ENCODE results near the gene RAD51. TPM values are rescaled to one million over a fixed set of nuclear protein-coding genes. Genes with fewer than 3 reads are reported as not detected.

The RAD51 gene
- total RNA-seq, 2 experiments from 2014 or later = 50.9 to 60.4 TPM

DNA sequence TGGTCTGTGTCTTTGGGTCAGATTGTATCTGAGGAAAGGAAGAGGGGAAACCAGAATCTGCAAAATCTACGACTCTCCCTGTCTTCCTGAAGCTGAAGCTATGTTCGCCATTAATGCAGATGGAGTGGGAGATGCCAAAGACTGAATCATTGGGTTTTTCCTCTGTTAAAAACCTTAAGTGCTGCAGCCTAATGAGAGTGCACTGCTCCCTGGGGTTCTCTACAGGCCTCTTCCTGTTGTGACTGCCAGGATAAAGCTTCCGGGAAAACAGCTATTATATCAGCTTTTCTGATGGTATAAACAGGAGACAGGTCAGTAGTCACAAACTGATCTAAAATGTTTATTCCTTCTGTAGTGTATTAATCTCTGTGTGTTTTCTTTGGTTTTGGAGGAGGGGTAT, 36.1 kb downstream of the RAD51 start:
- no peak for DNase-seq
- no peaks in the 10 kb centered on the region for H3K4me1 Mint-ChIP-seq
- ChIA-PET CTCF (interaction anchor here (1.1 to 3.4 kb wide), 3 partner anchors 13 to 163 kb away, joined by 3 to 13 read pairs (median 6); partner anchors contain the start of gene VPS18), POLR2A (interaction anchor here (1.4 to 2.1 kb wide), 2 partner anchors 17 to 36 kb away, joined by 4 to 15 read pairs; partner anchors contain the start of gene RAD51)
- H3K4me3 Mint-ChIP-seq = no peak overlapping the region
- peaks cover 61% of the 10 kb centered on the region for H3K36me3 Mint-ChIP-seq (ENCODE audit: low read depth)
- H3K27me3 Mint-ChIP-seq = no peaks in the 10 kb centered on the region
- no peaks in the 10 kb centered on the region for H3K9me3 Mint-ChIP-seq
- H3K27ac Mint-ChIP-seq = peak overlapping the region; percentile 4

DNA sequence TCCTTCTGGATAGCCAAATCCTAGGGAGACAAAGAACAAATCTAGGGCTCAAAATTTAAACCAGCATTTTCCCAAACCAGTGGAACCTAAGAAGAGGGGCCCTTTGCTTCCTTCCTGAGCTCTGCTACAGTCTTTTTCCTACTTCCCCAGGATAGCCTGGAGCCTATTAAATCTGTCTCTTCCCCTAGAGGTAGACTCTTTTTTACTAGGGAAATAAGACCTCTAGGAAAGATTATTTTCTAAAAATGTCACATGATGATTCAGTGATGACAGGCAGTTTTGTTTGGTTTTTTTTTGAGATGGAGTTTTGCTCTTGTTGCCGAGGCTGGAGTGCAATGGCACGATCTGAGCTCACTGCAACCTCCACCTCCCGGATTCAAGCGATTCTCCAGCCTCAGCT, 41.6 kb downstream of the RAD51 start:
- Mint-ChIP-seq H3K27ac (no peak overlapping the region), H3K27me3 (no peaks in the 10 kb centered on the region), H3K36me3 (ENCODE audit: low read depth) (peaks cover 71% of the 10 kb centered on the region), H3K4me3 (no peak overlapping the region), H3K4me1 (peaks cover 2% of the 10 kb centered on the region), H3K9me3 (no peaks in the 10 kb centered on the region)
- DNase-seq = no peak
- ChIA-PET POLR2A (interaction anchor here (1.0 to 2.2 kb wide), 3 partner anchors 7 to 24 kb away, joined by 3 to 8 read pairs (median 4); no protein-coding TSS in a partner anchor), CTCF (interaction anchor here (2.1 to 2.3 kb wide), 2 partner anchors 8 to 58 kb away, joined by 5 to 9 read pairs; no protein-coding TSS in a partner anchor)

DNA sequence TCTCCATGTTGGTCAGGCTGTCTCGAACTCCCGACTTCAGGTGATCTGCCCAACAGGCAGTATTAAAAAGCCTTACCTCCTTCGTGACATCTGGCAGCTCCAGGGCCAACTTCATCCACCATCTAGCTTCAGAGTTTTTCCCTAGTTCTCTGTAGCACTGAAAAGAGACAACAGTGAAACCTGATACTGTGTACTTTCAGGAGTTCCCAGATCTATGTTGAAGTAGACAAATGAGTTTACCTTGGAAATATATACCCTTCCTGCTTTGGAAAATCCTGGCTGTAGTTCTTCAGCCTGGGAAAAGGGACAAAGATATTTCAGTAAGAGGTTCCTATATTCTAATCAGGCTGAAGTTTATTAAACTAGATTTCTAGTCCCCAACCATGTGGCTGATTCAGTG, 42.1 kb downstream of the RAD51 start:
- CTCF ChIA-PET = interaction anchor here (2.1 kb wide), 1 partner anchor 7 kb away, joined by 9 read pairs; no protein-coding TSS in a partner anchor
- no peak for DNase-seq
- POLR2A ChIA-PET = interaction anchor here (1.0 to 3.6 kb wide), 4 partner anchors 7 to 168 kb away, joined by 3 to 17 read pairs (median 6); partner anchors contain the start of genes RAD51 and RPUSD2
- Mint-ChIP-seq H3K4me3 (no peak overlapping the region), H3K27me3 (no peaks in the 10 kb centered on the region), H3K9me3 (no peaks in the 10 kb centered on the region), H3K4me1 (peaks cover 2% of the 10 kb centered on the region), H3K27ac (no peak overlapping the region), H3K36me3 (ENCODE audit: low read depth) (peaks cover 66% of the 10 kb centered on the region)

DNA sequence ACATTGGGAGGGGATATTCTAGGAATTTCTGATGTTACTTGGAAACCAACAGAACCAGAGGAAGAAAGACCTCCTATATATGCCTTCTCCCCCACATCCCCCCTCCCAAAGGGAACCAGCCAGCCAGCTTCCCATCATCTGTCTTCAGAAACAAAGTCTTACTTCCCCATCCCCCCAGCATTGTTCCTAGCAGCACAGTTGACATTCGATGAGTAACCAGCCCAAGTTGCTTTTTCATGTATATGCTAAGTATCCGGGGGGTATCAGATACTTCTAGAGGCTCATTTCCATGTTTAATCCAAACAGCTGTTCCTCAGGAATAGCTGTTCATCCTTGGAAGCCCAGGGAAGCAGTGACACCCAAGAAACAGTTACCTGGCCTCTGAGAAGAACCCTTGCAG, 44.1 kb downstream of the RAD51 start:
- peaks cover 20% of the 10 kb centered on the region for H3K4me1 Mint-ChIP-seq
- no peak overlapping the region for H3K4me3 Mint-ChIP-seq
- ChIA-PET POLR2A (interaction anchor here (1.1 to 3.6 kb wide), 4 partner anchors 9 to 43 kb away, joined by 3 to 17 read pairs (median 4); partner anchors contain the start of gene RAD51), CTCF (interaction anchor here (2.5 kb wide), 1 partner anchor 43 kb away, joined by 7 read pairs; no protein-coding TSS in a partner anchor)
- H3K36me3 Mint-ChIP-seq (ENCODE audit: low read depth) = peaks cover 70% of the 10 kb centered on the region
- DNase-seq = no peak
- no peaks in the 10 kb centered on the region for H3K27me3 Mint-ChIP-seq
- H3K9me3 Mint-ChIP-seq = no peaks in the 10 kb centered on the region
- H3K27ac Mint-ChIP-seq = no peak overlapping the region

DNA sequence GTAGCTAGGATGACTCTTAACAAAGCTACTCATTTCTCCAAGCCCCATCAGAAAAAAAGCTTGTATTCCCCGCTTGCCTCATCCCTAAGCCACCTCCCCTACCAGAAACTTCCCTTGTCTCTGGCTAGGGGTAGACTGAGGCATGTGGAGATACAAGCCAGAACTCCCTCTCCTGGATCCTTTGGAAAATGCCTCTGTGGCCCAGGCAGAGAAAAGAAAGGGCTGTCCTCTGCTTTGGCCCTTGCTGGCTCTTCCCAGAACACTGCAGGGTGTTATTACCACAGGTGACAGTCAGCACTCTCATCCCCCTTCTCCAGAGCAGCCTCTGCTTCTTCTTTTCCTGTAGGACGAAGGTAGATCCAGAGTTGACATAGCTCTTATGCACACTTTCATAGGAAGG, 44.9 kb downstream of the RAD51 start:
- H3K4me3 Mint-ChIP-seq = no peak overlapping the region
- H3K4me1 Mint-ChIP-seq = peaks cover 28% of the 10 kb centered on the region
- H3K27ac Mint-ChIP-seq = no peak overlapping the region
- H3K9me3 Mint-ChIP-seq = no peaks in the 10 kb centered on the region
- ChIA-PET CTCF (interaction anchor here (1.4 to 2.5 kb wide), 2 partner anchors 42 to 155 kb away, joined by 4 to 7 read pairs; no protein-coding TSS in a partner anchor), POLR2A (interaction anchor here (1.1 to 3.6 kb wide), 4 partner anchors 8 to 44 kb away, joined by 3 to 17 read pairs (median 3); partner anchors contain the start of gene RAD51)
- no peaks in the 10 kb centered on the region for H3K27me3 Mint-ChIP-seq
- peaks cover 70% of the 10 kb centered on the region for H3K36me3 Mint-ChIP-seq (ENCODE audit: low read depth)
- DNase-seq = no peak

DNA sequence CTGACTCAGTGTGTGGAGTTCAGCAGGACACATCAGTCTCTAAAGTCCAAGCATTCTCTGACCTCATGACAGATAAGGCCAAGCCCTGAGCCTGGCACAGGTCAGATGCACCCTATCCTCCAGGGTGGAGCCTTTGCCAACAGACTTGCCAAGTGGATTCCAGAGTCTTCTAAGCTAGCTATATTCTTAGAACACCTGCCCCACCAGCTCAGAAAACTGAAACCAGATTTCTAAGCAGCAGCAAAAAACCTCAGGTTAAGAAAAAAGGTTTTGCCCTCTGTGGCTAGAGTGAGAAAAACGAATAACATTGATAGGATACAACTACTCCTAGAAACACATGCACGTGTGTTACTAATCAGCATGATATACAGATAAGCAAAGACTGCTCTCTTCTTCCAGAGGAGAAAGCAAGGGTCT, 48.5 kb downstream of the RAD51 start:
- peak; percentile 36 for DNase-seq

DNA sequence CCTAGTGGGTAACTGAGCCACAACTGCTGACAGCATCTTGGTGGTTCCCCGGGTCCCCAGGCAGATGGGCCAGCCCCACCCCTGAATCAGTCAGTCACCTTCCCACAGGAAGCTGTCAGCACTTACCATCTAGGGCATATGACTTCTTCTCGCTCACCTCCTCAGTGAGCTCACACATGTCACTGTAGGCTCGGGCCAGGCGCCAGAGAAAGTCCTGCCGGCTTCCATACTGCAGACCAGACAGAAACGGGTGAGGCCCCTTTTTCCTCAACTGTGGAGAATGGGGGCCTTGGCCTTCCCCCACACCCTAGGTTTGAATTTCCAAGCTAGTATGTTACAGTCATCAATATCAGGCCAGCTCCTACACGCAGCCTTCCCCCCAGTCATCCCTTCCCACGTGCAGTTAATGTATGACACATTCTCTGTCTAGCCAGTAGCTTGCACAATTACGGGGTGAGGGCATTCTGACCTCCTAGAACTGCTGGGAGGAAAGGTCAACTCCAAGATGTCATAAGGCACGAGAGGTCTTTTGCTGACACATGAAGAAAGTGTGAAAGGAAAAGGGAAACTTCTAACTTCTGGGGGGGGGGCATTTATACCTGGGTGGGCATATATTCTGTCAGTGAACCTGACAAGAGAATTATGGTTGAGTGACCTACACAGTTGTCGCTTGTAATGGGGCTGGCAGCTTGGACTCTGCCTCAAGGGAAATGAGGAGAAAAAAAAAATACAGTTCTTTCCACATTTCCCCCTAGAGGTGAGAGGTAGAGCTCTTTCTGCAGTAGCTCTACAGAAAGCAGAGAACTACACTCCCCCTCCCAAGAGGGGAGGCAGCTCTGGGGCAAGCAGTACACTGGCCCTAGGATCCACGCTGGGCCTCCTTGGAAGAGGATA, 49.2 kb downstream of the RAD51 start:
- no peaks in the 10 kb centered on the region for H3K27me3 Mint-ChIP-seq
- ChIA-PET POLR2A (interaction anchor here (0.8 to 5.2 kb wide), 23 partner anchors 8 to 1228 kb away, joined by 3 to 51 read pairs (median 5); partner anchors contain the start of genes BAHD1, EHD4, GCHFR and NUSAP1), CTCF (interaction anchor here (0.6 to 3.6 kb wide), 19 partner anchors 8 to 405 kb away, joined by 3 to 44 read pairs (median 6); partner anchors contain the start of genes GCHFR, RAD51, RMDN3 and VPS18)
- H3K4me1 Mint-ChIP-seq = peaks cover 48% of the 10 kb centered on the region
- peak; percentile 85 for DNase-seq
- peak overlapping the region; percentile 95 for H3K27ac Mint-ChIP-seq
- peaks cover 48% of the 10 kb centered on the region for H3K36me3 Mint-ChIP-seq (ENCODE audit: low read depth)
- no peaks in the 10 kb centered on the region for H3K9me3 Mint-ChIP-seq
- peak overlapping the region; percentile 53 for H3K4me3 Mint-ChIP-seq

More for the DNA sequence above, 48.5 kb downstream of the RAD51 start:
- no peaks in the 10 kb centered on the region for H3K9me3 Mint-ChIP-seq
- ChIA-PET CTCF (interaction anchor here (0.6 to 3.6 kb wide), 18 partner anchors 8 to 404 kb away, joined by 3 to 44 read pairs (median 6); partner anchors contain the start of genes GCHFR, RAD51, RMDN3 and VPS18), POLR2A (interaction anchor here (0.8 to 5.2 kb wide), 18 partner anchors 8 to 1229 kb away, joined by 3 to 51 read pairs (median 5); partner anchors contain the start of genes BAHD1, EHD4, GCHFR and NUSAP1)
- peaks cover 48% of the 10 kb centered on the region for H3K4me1 Mint-ChIP-seq
- no peaks in the 10 kb centered on the region for H3K27me3 Mint-ChIP-seq
- peak overlapping the region; percentile 53 for H3K4me3 Mint-ChIP-seq
- peaks cover 55% of the 10 kb centered on the region for H3K36me3 Mint-ChIP-seq (ENCODE audit: low read depth)
- H3K27ac Mint-ChIP-seq = peak overlapping the region; percentile 95

DNA sequence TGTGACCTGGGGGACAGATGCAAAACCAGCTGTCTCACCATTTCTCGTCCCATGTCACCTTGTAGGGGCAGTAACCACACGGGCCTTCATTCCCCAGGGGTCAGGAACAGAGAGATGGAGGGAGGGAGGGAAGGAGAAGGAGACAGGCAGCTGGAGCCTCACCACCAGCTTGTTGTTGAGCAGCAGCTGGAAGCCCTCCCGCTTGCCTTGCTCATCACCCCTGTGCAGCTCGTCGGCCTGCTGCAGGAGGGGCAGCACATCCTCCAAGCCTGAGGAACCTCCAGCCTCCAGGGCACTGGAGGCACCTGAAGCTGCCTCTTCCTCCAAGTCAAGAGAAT, 49.8 kb downstream of the RAD51 start:
- no peak for DNase-seq
- peaks cover 48% of the 10 kb centered on the region for H3K4me1 Mint-ChIP-seq
- no peaks in the 10 kb centered on the region for H3K9me3 Mint-ChIP-seq
- ChIA-PET CTCF (interaction anchor here (0.6 to 3.6 kb wide), 11 partner anchors 9 to 406 kb away, joined by 3 to 44 read pairs (median 7); partner anchors contain the start of genes GCHFR, RMDN3, VPS18 and ZFYVE19), POLR2A (interaction anchor here (1.1 to 5.2 kb wide), 13 partner anchors 9 to 1227 kb away, joined by 3 to 51 read pairs (median 6); partner anchors contain the start of genes EHD4, GCHFR, RAD51 and RMDN3)
- H3K27ac Mint-ChIP-seq = peak overlapping the region; percentile 95
- no peaks in the 10 kb centered on the region for H3K27me3 Mint-ChIP-seq
- peaks cover 46% of the 10 kb centered on the region for H3K36me3 Mint-ChIP-seq (ENCODE audit: low read depth)
- H3K4me3 Mint-ChIP-seq = no peak overlapping the region

DNA sequence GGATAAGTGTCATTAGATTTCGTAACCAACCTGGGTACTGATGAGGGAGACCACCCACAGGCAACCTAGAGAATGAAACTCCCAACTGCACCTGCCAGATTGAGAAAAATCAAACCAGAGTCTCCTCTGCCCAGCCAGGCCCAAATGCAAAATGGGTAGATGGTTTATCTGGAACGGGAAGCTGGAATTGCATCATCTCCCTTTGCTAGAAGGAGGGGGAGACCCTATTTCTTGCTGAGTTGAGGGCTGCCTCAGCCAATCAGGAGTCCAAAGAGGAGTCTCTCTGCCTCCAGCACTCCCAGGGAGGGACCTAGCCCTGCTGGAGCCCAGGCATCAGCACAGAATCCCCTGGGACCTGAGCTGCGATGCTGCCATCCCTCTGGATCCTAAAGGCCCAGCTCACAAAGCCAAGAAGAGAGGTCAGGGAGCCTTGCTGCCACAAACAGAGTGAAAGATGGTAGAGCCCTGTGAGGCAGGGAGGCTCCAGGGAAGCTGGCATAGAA, 52.0 kb downstream of the RAD51 start:
- H3K4me1 Mint-ChIP-seq = peaks cover 51% of the 10 kb centered on the region
- no peaks in the 10 kb centered on the region for H3K9me3 Mint-ChIP-seq
- POLR2A ChIA-PET = interaction anchor here (1.0 to 2.1 kb wide), 3 partner anchors 17 to 52 kb away, joined by 3 to 7 read pairs (median 5); partner anchors contain the start of genes GCHFR and RAD51
- no peaks in the 10 kb centered on the region for H3K27me3 Mint-ChIP-seq
- peak overlapping the region; percentile 54 for H3K27ac Mint-ChIP-seq
- peaks cover 54% of the 10 kb centered on the region for H3K36me3 Mint-ChIP-seq (ENCODE audit: low read depth)
- no peak for DNase-seq
- CTCF ChIA-PET = interaction anchor here (1.0 to 2.9 kb wide), 5 partner anchors 10 to 306 kb away, joined by 3 to 26 read pairs (median 3); partner anchors contain the start of genes BAHD1 and ZFYVE19
- no peak overlapping the region for H3K4me3 Mint-ChIP-seq

DNA sequence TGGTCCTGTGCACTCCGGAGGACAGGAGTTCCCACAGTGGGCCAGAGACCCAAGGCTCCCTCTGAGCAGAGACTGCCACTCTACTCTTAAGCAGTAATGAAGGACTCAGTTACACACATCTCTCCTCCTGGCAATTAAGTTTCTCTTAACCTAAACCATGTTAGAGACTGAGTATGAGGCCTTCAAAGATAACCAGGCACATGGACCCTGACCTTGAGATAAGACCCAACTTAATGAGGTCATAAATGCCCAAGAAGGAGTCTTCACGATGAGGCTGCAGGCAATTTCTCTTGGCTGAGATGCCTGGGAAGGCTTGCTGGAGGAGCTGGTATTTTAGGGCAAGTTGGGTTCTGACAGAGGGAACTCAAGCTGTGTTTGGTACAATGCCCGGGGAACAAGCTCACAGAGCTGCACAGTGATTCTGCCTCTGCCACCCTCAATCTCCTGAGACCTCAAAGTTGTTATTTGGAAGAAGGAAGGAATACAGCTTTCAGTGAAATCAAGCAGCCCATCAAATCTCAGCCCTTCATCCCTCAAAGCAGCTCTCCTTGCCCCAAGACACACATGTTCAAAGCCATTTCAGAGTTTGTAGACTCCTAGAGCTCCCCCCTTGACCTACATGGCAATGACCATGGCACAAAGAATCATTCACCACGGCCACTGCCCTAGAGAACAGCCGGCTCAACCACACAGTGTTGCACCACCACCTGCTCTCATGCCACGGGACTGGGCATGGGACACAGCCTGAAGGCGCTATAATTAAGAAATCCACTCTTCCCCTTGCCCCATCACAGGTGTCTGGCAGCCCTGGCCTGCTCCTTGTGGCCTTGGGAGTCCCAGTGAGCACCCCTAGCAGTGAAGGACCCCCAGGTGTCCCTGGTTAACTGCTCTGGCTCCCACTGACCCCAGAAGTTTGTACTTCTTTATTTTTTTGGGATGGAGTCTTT, 53.0 kb downstream of the RAD51 start:
- CTCF ChIA-PET = interaction anchor here (1.2 to 2.9 kb wide), 2 partner anchors 36 to 59 kb away, joined by 3 to 26 read pairs; partner anchors contain the start of gene ZFYVE19
- Mint-ChIP-seq H3K9me3 (no peaks in the 10 kb centered on the region), H3K36me3 (ENCODE audit: low read depth) (peaks cover 54% of the 10 kb centered on the region), H3K27me3 (no peaks in the 10 kb centered on the region), H3K4me3 (no peak overlapping the region), H3K4me1 (peaks cover 52% of the 10 kb centered on the region), H3K27ac (no peak overlapping the region)
- no peak for DNase-seq
- POLR2A ChIA-PET = interaction anchor here (0.8 to 2.1 kb wide), 4 partner anchors 8 to 53 kb away, joined by 3 to 7 read pairs (median 4); partner anchors contain the start of genes GCHFR and RAD51

DNA sequence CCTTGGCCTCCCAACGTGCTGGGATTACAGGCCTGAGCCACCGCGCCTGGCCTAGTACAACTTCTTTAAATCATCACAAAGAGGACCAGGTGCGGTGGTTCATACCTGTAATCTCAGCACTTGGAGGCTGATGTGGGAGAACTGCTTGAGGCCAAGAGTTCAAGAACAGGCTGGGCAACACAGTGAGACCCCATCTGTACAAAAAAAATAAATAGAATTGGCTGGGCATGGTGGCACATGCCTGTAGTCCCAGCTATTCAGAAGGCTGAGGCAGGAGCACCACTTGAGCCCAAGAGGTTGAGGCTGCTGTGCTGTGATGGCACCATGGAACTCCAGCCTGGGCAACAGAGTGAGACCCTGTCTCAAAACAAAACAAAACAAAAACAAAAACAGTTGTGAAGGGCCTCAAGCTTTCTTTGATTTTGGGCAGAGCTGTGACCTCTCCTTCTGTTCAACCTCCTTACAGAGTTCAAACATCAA, 54.2 kb downstream of the RAD51 start:
- DNase-seq = no peak
- H3K27me3 Mint-ChIP-seq = no peaks in the 10 kb centered on the region
- H3K27ac Mint-ChIP-seq = no peak overlapping the region
- H3K9me3 Mint-ChIP-seq = no peaks in the 10 kb centered on the region
- ChIA-PET POLR2A (interaction anchor here (3.4 kb wide), 1 partner anchor 16 kb away, joined by 14 read pairs; the partner anchor contains the start of gene GCHFR), CTCF (no interaction called here)
- peaks cover 56% of the 10 kb centered on the region for H3K36me3 Mint-ChIP-seq (ENCODE audit: low read depth)
- no peak overlapping the region for H3K4me3 Mint-ChIP-seq
- peaks cover 51% of the 10 kb centered on the region for H3K4me1 Mint-ChIP-seq
